ENCODE data around the gene NPY.

The NPY gene

DNA sequence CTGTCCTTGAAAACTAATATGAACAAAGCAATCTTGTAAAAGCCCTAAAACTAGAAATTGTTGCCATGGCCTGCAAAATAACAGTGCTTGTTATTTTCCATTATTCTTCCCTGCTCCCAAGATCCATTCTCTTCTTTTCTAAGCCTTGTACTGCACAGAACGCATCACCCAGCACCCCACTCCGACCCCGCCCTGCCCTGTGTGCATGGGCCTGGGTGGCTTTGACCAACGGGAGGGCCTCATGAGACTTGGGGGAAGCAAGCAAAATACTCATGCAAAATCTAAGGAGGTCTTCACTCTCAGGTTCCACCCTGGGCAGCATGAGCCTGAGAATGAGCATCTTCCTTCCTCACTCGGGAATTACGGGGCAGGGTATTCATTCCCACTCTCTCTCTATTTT, 32.4 kb downstream of the NPY start:
- DNase-seq (ENCODE audit: low spot score): no peak

GRCh38 chr7:24318326-24318725, 34.3 kb downstream of the NPY start:
- peak; percentile 27 for DNase-seq (ENCODE audit: low spot score)

DNA sequence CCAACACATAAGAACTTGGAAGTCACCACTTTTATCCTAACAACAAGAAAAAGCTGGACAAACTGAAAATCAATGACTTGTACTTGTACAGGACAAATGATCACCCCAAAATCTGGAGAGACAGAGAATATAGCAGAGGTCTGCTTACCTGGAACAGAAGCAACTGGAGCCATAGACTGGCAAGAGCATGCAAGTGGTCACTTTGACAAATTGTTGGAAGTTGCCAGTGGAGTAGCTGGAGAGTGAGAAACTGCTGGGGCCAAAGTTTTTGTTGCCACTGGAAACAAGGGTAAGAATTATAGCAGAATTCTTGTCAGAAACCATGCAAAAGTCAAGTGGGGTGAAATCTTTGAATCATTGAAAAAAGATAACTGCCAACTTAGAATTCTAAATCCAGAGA, 35.2 kb downstream of the NPY start:
- no peak for DNase-seq (ENCODE audit: low spot score)

- no peak for DNase-seq (ENCODE audit: low spot score)
These were observed 40.0 kb downstream of the NPY start for GRCh38 chr7:24323961-24324480.

DNA sequence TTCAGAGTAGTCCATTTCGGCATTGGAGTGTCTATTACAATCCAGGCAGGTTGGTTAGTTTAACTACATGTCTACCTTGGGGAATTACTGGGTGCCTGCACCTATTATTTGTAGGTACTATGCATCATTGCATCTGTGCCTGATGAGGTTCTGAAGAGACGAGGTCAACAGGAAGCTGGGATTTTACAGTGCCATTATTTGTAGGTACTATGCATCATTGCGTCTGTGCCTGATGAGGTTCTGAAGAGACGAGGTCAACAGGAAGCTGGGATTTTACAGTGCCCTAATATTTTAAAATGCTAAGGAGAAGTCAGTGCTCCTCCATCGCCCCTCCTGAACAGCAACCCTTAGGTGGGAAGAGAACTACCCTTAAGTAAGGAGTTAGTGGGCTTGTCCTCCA, 41.7 kb downstream of the NPY start:
- DNase-seq (ENCODE audit: low spot score): no peak

GRCh38 chr7:24328050-24328449, 44.1 kb downstream of the NPY start:
- DNase-seq (ENCODE audit: low spot score): no peak

- no peak for DNase-seq (ENCODE audit: low spot score)
These were observed 44.9 kb downstream of the NPY start for GRCh38 chr7:24328894-24329293.

GRCh38 chr7:24334012-24334411, 50.0 kb downstream of the NPY start:
- DNase-seq (ENCODE audit: low spot score): no peak

DNA sequence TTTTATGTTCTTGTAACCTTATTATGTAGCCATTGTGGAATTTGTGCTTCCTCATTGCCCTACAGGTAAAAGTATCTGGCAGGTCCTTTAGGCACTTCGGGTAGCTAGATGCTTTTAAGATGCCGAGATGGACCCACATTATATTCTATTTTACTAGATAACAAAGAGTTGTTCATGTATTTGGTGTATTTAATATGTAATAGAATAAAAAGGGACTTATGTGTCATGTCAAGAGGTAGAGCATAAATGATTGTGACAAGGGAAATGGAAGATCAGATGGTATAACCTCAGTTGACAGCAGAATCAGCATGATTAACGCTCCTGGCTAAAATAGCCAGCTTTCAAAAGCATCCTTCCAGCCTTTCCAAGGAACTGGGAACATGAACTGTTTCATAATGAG, 50.6 kb downstream of the NPY start:
- DNase-seq (ENCODE audit: low spot score): no peak

- DNase-seq (ENCODE audit: low spot score): no peak
These were observed 52.5 kb downstream of the NPY start for GRCh38 chr7:24336461-24336860.

- DNase-seq (ENCODE audit: low spot score): no peak
These were observed 53.2 kb downstream of the NPY start for GRCh38 chr7:24337180-24337579.

DNA sequence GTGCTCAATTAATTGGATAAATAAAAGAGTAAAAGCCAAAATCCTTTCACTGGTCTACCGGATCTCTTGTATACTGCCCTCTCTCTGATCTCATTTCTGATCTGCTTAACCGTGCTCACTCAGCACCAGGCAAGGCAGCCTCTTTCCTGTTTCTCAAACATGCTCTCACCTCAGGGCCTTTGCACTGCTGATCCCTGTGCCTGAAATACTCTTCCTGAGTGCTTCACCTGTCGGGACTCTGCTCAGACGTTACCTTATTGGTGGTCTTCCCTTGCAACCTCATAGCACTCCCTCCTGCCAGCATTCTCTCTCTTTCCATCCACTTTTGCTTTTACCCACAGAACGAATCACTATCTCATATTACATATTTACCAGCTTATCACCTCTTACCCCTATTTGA, 55.6 kb downstream of the NPY start:
- DNase-seq (ENCODE audit: low spot score): no peak

DNA sequence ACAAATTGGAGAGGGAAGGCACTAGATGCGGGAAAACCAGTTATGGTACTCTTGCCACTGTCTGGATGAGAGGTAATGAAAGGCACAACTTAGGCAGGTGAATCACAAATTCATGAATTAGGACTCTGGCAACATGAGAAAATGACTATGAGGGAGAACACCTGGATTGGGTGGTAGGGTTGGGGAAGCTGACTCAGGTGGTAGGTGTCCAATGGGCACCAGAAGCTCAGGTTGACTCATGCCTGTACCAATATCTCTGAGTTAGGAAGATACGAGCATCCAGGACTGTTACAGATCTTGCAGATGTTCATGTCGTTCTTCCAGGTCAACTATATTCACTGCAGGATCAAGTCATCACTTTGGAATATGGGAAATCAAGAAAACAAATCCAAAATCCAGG, 56.7 kb downstream of the NPY start:
- no peak for DNase-seq (ENCODE audit: low spot score)
